HG02981 (cell line): ENCODE measurements around the gene SLC31A1.

Experiments
- ATAC-seq: cut with Tn5 transposase; IDR thresholded peaks from one replicate; pipeline ENCODE4 v1.9.1; 2021; ENCODE audit warnings: mild to moderate bottlenecking, moderate library complexity; ENCODE audit not compliant: unreplicated experiment

SLC31A1 gene

GRCh38 chr9:113301548-113301947, 80.2 kb downstream of the SLC31A1 start:
- no peak for ATAC-seq

GRCh38 chr9:113302792-113303418, 81.6 kb downstream of the SLC31A1 start, which contains the start of gene RNF183:
TSS of gene RNF183 (minus strand) at chr9:113303376. CDS start at chr9:113298184, 5,192 bp downstream.
- ATAC-seq = no peak

DNA sequence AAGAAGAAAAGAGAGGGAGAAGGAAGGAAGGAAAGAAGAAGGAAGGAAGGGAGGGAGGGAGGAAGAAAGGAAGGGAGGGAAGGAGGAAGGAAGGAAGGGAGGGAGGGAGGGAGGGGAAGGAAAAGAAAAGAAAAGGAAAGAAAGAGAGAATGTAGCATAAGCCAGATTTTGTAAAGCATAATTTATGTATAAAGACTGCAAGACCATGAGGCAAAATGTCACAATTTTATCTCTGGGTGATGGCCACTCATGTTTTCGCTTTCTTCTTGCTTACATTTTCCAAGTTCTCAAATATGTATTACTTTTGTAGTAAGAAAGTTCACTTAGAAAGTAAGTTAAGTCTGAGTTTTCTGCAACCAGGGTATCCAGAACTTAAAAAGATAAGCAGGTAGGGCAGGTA, 85.2 kb downstream of the SLC31A1 start:
- ATAC-seq = no peak

GRCh38 chr9:113307396-113307975, 86.1 kb downstream of the SLC31A1 start:
- no peak for ATAC-seq

DNA sequence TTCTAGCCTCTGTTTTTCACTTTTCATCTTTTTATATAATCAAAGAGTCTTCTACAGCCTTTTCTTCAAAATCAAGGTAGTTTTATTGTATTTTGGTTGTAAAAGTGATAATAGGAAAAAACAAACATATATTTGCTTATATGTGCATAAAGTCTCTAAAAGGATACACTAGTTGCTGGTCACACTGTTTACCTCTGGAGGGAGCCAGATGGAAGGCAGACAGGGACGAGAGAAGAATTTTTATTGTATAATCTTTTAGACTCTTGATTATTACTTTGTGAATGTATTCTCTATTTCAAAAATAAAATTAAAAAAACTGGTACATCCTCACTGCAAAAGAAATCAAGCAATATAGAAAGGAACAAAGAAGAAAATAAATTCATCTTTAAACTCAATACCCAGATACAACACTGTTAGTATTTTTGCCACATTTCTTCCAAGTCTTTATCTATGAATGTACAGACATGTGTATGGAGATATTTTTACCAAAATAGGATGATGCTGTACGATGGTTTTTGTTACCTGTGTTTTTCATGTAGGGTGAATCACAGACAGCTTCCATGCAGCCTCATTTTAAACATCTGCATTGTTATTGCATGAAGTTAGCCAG, 88.0 kb downstream of the SLC31A1 start:
- no peak for ATAC-seq

GRCh38 chr9:113310538-113310937, 89.2 kb downstream of the SLC31A1 start:
- ATAC-seq = no peak

DNA sequence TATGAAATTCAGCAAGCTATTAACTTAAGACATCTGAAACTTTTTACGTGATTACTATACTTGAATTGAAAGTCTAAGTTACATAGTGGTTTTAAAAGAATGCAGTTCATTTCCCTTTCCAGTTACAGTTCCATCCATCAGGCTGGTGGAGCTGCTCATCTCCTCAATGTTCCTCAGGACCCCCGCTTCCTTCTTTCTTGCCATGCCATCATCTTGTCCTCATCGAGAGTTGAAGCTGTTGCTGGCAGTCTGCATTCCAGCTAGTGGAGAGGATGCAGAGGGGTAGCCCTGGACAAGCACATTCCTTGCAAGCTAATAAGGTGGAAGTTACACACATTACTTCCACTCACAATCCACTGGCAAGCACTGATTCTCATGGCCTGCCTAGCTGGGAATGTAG, 90.6 kb downstream of the SLC31A1 start:
- ATAC-seq = no peak

GRCh38 chr9:113313261-113313660, 91.9 kb downstream of the SLC31A1 start:
- no peak for ATAC-seq
